ENCODE measurements around the gene MAN1C1. TPM values are rescaled to one million over a fixed set of nuclear protein-coding genes. Genes with fewer than 3 reads are reported as not detected.

The MAN1C1 gene
- total and polyA plus RNA-seq, 9 of the 15 experiments (the other 6 are each of a cell fraction or from before 2014, with no cell fraction given): 0.04 to 0.44 (median 0.10) TPM; not detected in 3

DNA sequence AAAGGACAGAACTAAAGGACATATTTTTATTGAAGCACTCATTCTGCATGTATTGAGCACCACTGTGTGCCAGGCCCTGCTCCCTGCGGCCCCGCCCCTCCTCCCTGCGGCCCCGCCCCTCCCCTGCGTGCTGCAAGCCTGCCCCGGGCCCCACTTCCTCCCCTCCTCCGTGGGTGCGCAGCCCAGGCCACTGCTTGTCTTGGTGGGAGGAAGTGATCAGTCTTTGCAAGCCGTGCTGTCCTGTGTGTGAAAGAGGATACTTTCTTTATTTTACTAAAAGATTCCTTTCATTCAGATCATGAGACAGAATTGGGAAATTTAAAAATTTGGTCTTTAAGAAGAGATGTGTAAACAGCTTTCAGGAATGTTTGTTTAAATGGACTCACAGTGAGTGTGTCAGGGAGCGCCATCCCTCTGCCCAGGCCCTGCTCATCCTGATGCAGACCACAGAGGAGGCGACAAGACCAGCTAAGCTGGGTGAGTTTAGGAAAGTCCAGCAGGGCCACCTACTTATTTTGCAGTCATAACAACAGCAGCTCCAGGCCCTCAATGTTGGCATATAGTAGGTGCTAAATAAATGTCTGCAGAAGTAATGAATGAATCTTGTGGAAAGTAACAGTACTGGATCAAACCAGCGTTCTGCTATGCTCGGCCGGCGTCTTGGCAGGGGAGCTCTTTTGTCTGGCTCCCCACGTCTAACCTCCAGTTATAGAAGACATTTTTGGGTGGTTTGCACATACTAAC, 95.1 kb downstream of the MAN1C1 start:
- Histone ChIP-seq H3K9me3 (replicated peaks; ENCODE audit: control insufficient read depth, insufficient read depth, low read depth, low read length) (no peaks in the 10 kb centered on the region), H2AFZ (ENCODE audit: low read depth, low read length) (peak overlapping the region; percentile 69), H3K4me2 (ENCODE audit: insufficient read depth, low read length) (no peak overlapping the region; the same call in 1 of the 2 replicates), H4K20me1 (replicated peaks; ENCODE audit: control insufficient read depth, insufficient read depth, low read length) (no peaks in the 10 kb centered on the region), H3K9me1 (ENCODE audit: control insufficient read depth, insufficient read depth, low read length) (no peaks in the 10 kb centered on the region), H3K27ac (ENCODE audit: extremely low read depth, low read depth, low read length) (no peak overlapping the region), H3K27me3 (ENCODE audit: control insufficient read depth in 2 of 2, insufficient read depth in 2 of 2, low read length in 2 of 2) (peaks cover 0 to under 1% of the 10 kb centered on the region in 2 experiments; a peak in 1 of 5 replicates), H3K79me2 (ENCODE audit: control insufficient read depth, insufficient read depth, low read length) (no peaks in the 10 kb centered on the region), H3K36me3 (ENCODE audit: control insufficient read depth, insufficient read depth, low read length) (no peaks in the 10 kb centered on the region), H3K4me3 (no peak overlapping the region), H3K9ac (ENCODE audit: insufficient read depth in 1 of 2, low read depth in 2 of 2, low read length in 2 of 2) (no peak overlapping the region), H3K4me1 (replicated peaks in 1 of 2; ENCODE audit: control insufficient read depth in 2 of 2, insufficient read depth in 2 of 2, low read length in 2 of 2) (peaks cover 0 to 22% of the 10 kb centered on the region in 2 experiments; a peak in 3 of 5 replicates)
- POLR2A ChIA-PET: interaction anchor here (0.7 to 1.6 kb wide), 4 partner anchors 10 to 233 kb away, joined by 3 to 4 read pairs (median 3); no protein-coding TSS in a partner anchor
- in situ Hi-C loops (cut with MboI): no loop called here
- 35% methylated on average over 13 of the region's 16 CpGs for WGBS (ENCODE audit: insufficient coverage, low coverage, missing lambda C conversion rate)
- DNase-seq (ENCODE audit: extremely low read depth in 1 of 4, low spot score in 3 of 4): peak in 3 of 4 experiments; percentile 30 to 49 (median 45)
- ATAC-seq: peak; percentile 69
- intact Hi-C loops (cut with micrococcal nuclease): no loop called here
- BruUV-seq (replicated peaks): no TSS peak
- FAIRE-seq: no peak
- CTCF ChIA-PET (ENCODE audit: low intra/inter-chr PET ratio): no interaction called here
- TF ChIP-seq, protein P1, sequence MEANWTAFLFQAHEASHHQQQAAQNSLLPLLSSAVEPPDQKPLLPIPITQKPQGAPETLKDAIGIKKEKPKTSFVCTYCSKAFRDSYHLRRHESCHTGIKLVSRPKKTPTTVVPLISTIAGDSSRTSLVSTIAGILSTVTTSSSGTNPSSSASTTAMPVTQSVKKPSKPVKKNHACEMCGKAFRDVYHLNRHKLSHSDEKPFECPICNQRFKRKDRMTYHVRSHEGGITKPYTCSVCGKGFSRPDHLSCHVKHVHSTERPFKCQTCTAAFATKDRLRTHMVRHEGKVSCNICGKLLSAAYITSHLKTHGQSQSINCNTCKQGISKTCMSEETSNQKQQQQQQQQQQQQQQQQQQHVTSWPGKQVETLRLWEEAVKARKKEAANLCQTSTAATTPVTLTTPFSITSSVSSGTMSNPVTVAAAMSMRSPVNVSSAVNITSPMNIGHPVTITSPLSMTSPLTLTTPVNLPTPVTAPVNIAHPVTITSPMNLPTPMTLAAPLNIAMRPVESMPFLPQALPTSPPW (CRISPR knock-in tag; IDR thresholded peaks at IDR 0.05): peak; percentile 75
- TF ChIP-seq MBD2 (IDR thresholded peaks at IDR 0.05; ENCODE audit: borderline replicate concordance, low read depth) (no peak), FOSL1 (tag; conservative IDR thresholded peaks at IDR 0.05) (no peak), ZKSCAN8 (CRISPR knock-in tag; IDR thresholded peaks at IDR 0.05) (peak; percentile 99), PML (IDR thresholded peaks at IDR 0.05; ENCODE audit: low read length) (no peak), ZNF24 (IDR thresholded peaks at IDR 0.05) (peak; percentile 71), SPI1 (IDR thresholded peaks at IDR 0.05; ENCODE audit: borderline replicate concordance, low read depth, low read length) (peak; percentile 88), SLC30A9 (CRISPR knock-in tag; IDR thresholded peaks at IDR 0.05) (no peak), GABPA (tag; conservative IDR thresholded peaks at IDR 0.05; ENCODE audit: low read depth) (0 out of 2 replicates have a peak, but pooled peaks have one; percentile 43), ARNT (IDR thresholded peaks at IDR 0.05) (no peak), RBM39 (optimal IDR thresholded peaks at IDR 0.05; ENCODE audit: low read depth, low read length) (no peak)
- TF ChIP-seq, protein P2, sequence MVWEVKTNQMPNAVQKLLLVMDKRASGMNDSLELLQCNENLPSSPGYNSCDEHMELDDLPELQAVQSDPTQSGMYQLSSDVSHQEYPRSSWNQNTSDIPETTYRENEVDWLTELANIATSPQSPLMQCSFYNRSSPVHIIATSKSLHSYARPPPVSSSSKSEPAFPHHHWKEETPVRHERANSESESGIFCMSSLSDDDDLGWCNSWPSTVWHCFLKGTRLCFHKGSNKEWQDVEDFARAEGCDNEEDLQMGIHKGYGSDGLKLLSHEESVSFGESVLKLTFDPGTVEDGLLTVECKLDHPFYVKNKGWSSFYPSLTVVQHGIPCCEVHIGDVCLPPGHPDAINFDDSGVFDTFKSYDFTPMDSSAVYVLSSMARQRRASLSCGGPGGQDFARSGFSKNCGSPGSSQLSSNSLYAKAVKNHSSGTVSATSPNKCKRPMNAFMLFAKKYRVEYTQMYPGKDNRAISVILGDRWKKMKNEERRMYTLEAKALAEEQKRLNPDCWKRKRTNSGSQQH (CRISPR knock-in tag; IDR thresholded peaks at IDR 0.05): no peak
- TF ChIP-seq, protein P3, sequence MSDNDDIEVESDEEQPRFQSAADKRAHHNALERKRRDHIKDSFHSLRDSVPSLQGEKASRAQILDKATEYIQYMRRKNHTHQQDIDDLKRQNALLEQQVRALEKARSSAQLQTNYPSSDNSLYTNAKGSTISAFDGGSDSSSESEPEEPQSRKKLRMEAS (CRISPR knock-in tag; IDR thresholded peaks at IDR 0.05): 0 out of 2 replicates have a peak, but pooled peaks have one; percentile 17
- TF ChIP-seq, protein P4, sequence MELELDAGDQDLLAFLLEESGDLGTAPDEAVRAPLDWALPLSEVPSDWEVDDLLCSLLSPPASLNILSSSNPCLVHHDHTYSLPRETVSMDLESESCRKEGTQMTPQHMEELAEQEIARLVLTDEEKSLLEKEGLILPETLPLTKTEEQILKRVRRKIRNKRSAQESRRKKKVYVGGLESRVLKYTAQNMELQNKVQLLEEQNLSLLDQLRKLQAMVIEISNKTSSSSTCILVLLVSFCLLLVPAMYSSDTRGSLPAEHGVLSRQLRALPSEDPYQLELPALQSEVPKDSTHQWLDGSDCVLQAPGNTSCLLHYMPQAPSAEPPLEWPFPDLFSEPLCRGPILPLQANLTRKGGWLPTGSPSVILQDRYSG (tag; conservative IDR thresholded peaks at IDR 0.05; ENCODE audit: low read depth): no peak
- TF ChIP-seq, protein P5, sequence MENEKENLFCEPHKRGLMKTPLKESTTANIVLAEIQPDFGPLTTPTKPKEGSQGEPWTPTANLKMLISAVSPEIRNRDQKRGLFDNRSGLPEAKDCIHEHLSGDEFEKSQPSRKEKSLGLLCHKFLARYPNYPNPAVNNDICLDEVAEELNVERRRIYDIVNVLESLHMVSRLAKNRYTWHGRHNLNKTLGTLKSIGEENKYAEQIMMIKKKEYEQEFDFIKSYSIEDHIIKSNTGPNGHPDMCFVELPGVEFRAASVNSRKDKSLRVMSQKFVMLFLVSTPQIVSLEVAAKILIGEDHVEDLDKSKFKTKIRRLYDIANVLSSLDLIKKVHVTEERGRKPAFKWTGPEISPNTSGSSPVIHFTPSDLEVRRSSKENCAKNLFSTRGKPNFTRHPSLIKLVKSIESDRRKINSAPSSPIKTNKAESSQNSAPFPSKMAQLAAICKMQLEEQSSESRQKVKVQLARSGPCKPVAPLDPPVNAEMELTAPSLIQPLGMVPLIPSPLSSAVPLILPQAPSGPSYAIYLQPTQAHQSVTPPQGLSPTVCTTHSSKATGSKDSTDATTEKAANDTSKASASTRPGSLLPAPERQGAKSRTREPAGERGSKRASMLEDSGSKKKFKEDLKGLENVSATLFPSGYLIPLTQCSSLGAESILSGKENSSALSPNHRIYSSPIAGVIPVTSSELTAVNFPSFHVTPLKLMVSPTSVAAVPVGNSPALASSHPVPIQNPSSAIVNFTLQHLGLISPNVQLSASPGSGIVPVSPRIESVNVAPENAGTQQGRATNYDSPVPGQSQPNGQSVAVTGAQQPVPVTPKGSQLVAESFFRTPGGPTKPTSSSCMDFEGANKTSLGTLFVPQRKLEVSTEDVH (IDR thresholded peaks at IDR 0.05; ENCODE audit: low read depth, partially characterized antibody): no peak
